Aorta (tissue), 5 donors: ENCODE measurements around the gene GALNT9. TPM values are rescaled to one million over a fixed set of nuclear protein-coding genes. Genes with fewer than 3 reads are reported as not detected.
A peak's percentile ranks its signal among the peaks of the same experiment; 100 is the strongest.

Experiments
- ATAC-seq: fragments of 200-7000 bp; cut with Tn5 transposase; one replicate; pipeline ENCODE4 v1.9.1; 2022; ENCODE audit warnings: moderate library complexity; ENCODE audit not compliant: low FRiP score
- DNase-seq, 2 donors: peaks; one replicate each; pipeline ENCODE4 v3.0.0-alpha.2; 2020
- H3K27ac ChIP-seq, 2 donors: one replicate each; pipeline ENCODE4 v1.5.1; 2013; ENCODE audit warnings: low read length in 2 of 2, mild to moderate bottlenecking in 2 of 2, moderate library complexity in 2 of 2, control low read depth in 1 of 2, inconsistent platforms in 1 of 2, low read depth in 1 of 2
- H3K27me3 ChIP-seq, 2 donors: one replicate each; pipeline ENCODE4 v1.6.1; 2013; ENCODE audit warnings: control low read depth in 1 of 2, low read length in 1 of 2, mild to moderate bottlenecking in 1 of 2, moderate library complexity in 1 of 2; ENCODE audit not compliant: insufficient read depth in 2 of 2, control insufficient read depth in 1 of 2
- H3K36me3 ChIP-seq, 2 donors: one replicate each; pipeline ENCODE4 v1.6.1; 2013; ENCODE audit warnings: control low read depth in 1 of 2, low read length in 1 of 2, mild to moderate bottlenecking in 1 of 2; ENCODE audit not compliant: insufficient read depth in 2 of 2, control insufficient read depth in 1 of 2
- H3K4me1 ChIP-seq, 2 donors: one replicate each; pipeline ENCODE4 v1.6.1; 2013; ENCODE audit warnings: low read length in 2 of 2, control low read depth in 1 of 2, mild to moderate bottlenecking in 1 of 2, moderate library complexity in 1 of 2; ENCODE audit not compliant: insufficient read depth in 2 of 2, control insufficient read depth in 1 of 2
- H3K4me3 ChIP-seq, 2 donors: one replicate each; pipeline ENCODE4 v1.5.1; 2013; ENCODE audit warnings: low read length in 2 of 2, control low read depth in 1 of 2, mild to moderate bottlenecking in 1 of 2
- H3K9me3 ChIP-seq: one replicate; pipeline ENCODE4 v1.6.1; 2013; ENCODE audit warnings: mild to moderate bottlenecking, low read length; ENCODE audit not compliant: control insufficient read depth
- WGBS, 2 donors: extraction: QIAGEN DNeasy Blood & Tissue Kit; methylation state at CpG; one replicate each; pipeline ENCODE4 v1.1.7; 2013; 5-methylcytosine and 5-hydroxymethylcytosine counted together
- intact Hi-C, 2 donors: fragments of 100-400 bp; cut with DNase I; formaldehyde crosslinking; loops; one replicate each; pipeline versions ENCODE4 v1.14.2 to v1.15.0; 2022
- polyA plus RNA-seq, 2 donors: library from polyadenylated mRNA; stranded (reverse); fragments of 200-250 nt; gene quantifications; one replicate each; pipeline ENCODE4 v1.2.3, GENCODE V29; 2013
- total RNA-seq, 2 donors: library from RNA; stranded (reverse); fragmentation: NEBNext Ultra II Directional; extraction: Animal tissue kit (Norgen Biotek cat#: 25700); gene quantifications; one replicate each; pipeline ENCODE4 v1.2.1, GENCODE V29; 2021
- donor health status: healthy with polysubstance abuse.
- donor health status: Bipolar disorder and iron deficiency.
- donor health status: DM: no; HTN: no; CAD: no.
- donor health status: DM: no; HTN: no; CAD: no.
- donor health status: DM: yes; HTN: yes; CAD: no.

Gene GALNT9
- total and polyA plus RNA-seq, 4 donors: 0.62 to 0.84 TPM; not detected in 2

- H3K36me3 ChIP-seq: no peaks in the 10 kb centered on the region
Observed at GRCh38 chr12:132333273-132333672, 3.9 kb upstream of the GALNT9 start.

GRCh38 chr12:132330549-132330881 is 1.1 kb upstream of the GALNT9 start:
- ATAC-seq (no peak), DNase-seq (no peak)
- WGBS, 2 donors: 86 to 88% methylated on average over 5 of the region's 5 CpGs
- Histone ChIP-seq H3K9me3 (no peaks in the 10 kb centered on the region), H3K27ac (no peak overlapping the region), H3K4me1 (no peaks in the 10 kb centered on the region), H3K4me3 (no peak overlapping the region), H3K27me3 (no peaks in the 10 kb centered on the region), H3K36me3 (no peaks in the 10 kb centered on the region)
- intact Hi-C loops: no loop called here

More at GRCh38 chr12:132333273-132333672, 3.9 kb upstream of the GALNT9 start:
- intact Hi-C loops: no loop called here
- Histone ChIP-seq H3K4me1 (no peaks in the 10 kb centered on the region), H3K4me3 (no peak overlapping the region), H3K27ac (no peak overlapping the region), H3K9me3 (peaks cover 4% of the 10 kb centered on the region), H3K27me3 (no peaks in the 10 kb centered on the region)
- 73 to 82% methylated on average over 13 of the region's 13 CpGs for WGBS, 2 donors
- no peak for ATAC-seq
- DNase-seq: no peak

- DNase-seq (no peak), ATAC-seq (no peak)
- Histone ChIP-seq H3K27ac (no peak overlapping the region), H3K9me3 (no peaks in the 10 kb centered on the region), H3K4me3 (no peak overlapping the region), H3K36me3 (no peaks in the 10 kb centered on the region), H3K4me1 (no peaks in the 10 kb centered on the region), H3K27me3 (no peaks in the 10 kb centered on the region)
- intact Hi-C loops: no loop called here
- WGBS, 2 donors: 7 to 10% methylated on average over 20 to 49 of the region's 49 CpGs
Observed at GRCh38 chr12:132329720-132330548, 545 bp upstream of the GALNT9 start.

- no peak overlapping the region for H3K4me3 ChIP-seq
- WGBS, 2 donors: 47 to 50% methylated on average over 34 of the region's 34 CpGs
- intact Hi-C loops: no loop called here
- DNase-seq (no peak), ATAC-seq (no peak)
- H3K4me1 ChIP-seq: no peaks in the 10 kb centered on the region
- H3K36me3 ChIP-seq: no peaks in the 10 kb centered on the region
- no peaks in the 10 kb centered on the region for H3K9me3 ChIP-seq
- no peaks in the 10 kb centered on the region for H3K27me3 ChIP-seq
- H3K27ac ChIP-seq: no peak overlapping the region
Observed at GRCh38 chr12:132328282-132329029, 933 bp downstream of the GALNT9 start.

- H3K36me3 ChIP-seq: no peaks in the 10 kb centered on the region
- no peak overlapping the region for H3K4me3 ChIP-seq
- DNase-seq: peak in 1 of 2 donors; percentile 63
- 7 to 17% methylated on average over 32 of the region's 32 CpGs for WGBS, 2 donors
- peak; percentile 6 for ATAC-seq
- no peaks in the 10 kb centered on the region for H3K27me3 ChIP-seq
- H3K27ac ChIP-seq: no peak overlapping the region
- H3K9me3 ChIP-seq: no peaks in the 10 kb centered on the region
- intact Hi-C loops: no loop called here
- H3K4me1 ChIP-seq: no peaks in the 10 kb centered on the region
Observed at GRCh38 chr12:132327336-132328171, 1.8 kb downstream of the GALNT9 start.

GRCh38 chr12:132326646-132327045 is 2.7 kb downstream of the GALNT9 start:
- Histone ChIP-seq H3K4me1 (no peaks in the 10 kb centered on the region), H3K9me3 (no peaks in the 10 kb centered on the region), H3K4me3 (no peak overlapping the region), H3K27ac (no peak overlapping the region), H3K36me3 (no peaks in the 10 kb centered on the region), H3K27me3 (no peaks in the 10 kb centered on the region)
- DNase-seq (no peak), ATAC-seq (no peak)
- intact Hi-C loops: no loop called here
- 67 to 70% methylated on average over 11 of the region's 11 CpGs for WGBS, 2 donors

GRCh38 chr12:132325733-132326130 is 3.7 kb downstream of the GALNT9 start:
- no peak overlapping the region for H3K27ac ChIP-seq
- no peak overlapping the region for H3K4me3 ChIP-seq
- no peak for ATAC-seq
- 90 to 92% methylated on average over 15 of the region's 15 CpGs for WGBS, 2 donors
- intact Hi-C loops: no loop called here
- H3K27me3 ChIP-seq: no peaks in the 10 kb centered on the region
- no peaks in the 10 kb centered on the region for H3K9me3 ChIP-seq
- no peak for DNase-seq
- H3K4me1 ChIP-seq: no peaks in the 10 kb centered on the region
- no peaks in the 10 kb centered on the region for H3K36me3 ChIP-seq

- 77 to 79% methylated on average over 28 of the region's 28 CpGs for WGBS, 2 donors
- ATAC-seq (no peak), DNase-seq (no peak)
- no peaks in the 10 kb centered on the region for H3K9me3 ChIP-seq
- no peak overlapping the region for H3K27ac ChIP-seq
- H3K36me3 ChIP-seq: no peaks in the 10 kb centered on the region
- intact Hi-C loops: no loop called here
- H3K4me1 ChIP-seq: no peaks in the 10 kb centered on the region
- no peak overlapping the region for H3K4me3 ChIP-seq
- no peaks in the 10 kb centered on the region for H3K27me3 ChIP-seq
Observed at GRCh38 chr12:132324841-132325732, 4.3 kb downstream of the GALNT9 start.
